ENCODE results near the gene DCLK1. TPM values are rescaled to one million over a fixed set of nuclear protein-coding genes. Genes with fewer than 3 reads are reported as not detected.

DCLK1 gene
- total RNA-seq, 5 donors from 2014 or later (not counting 1 experiment from before 2014, with no cell fraction given), result 0.03 to 0.09 TPM; not detected in 3

- no CpG with 5 or more reads among the region's 5 CpGs for WGBS (ENCODE audit: insufficient coverage)
- Mint-ChIP-seq H3K4me1 (no peaks in the 10 kb centered on the region), H3K9me3 (peaks cover 0 to 3% (median 0%) of the 10 kb centered on the region in 3 donors), H3K36me3 (no peaks in the 10 kb centered on the region), H3K27me3 (peaks cover 0 to 2% of the 10 kb centered on the region in 2 donors), H3K27ac (no peak overlapping the region), H3K4me3 (no peak overlapping the region)
- DNase-seq (no peak), ATAC-seq (replicated peaks in 1 of 4) (no peak)
- no peaks in the 10 kb centered on the region for H3K27me3 ChIP-seq (replicated peaks in 1 of 2; ENCODE audit: control insufficient read depth in 2 of 2, extremely low read depth in 1 of 2, insufficient read depth in 2 of 2, low read length in 1 of 2)
- H3K36me3 ChIP-seq (ENCODE audit: control insufficient read depth in 2 of 2, extremely low read depth in 1 of 2, insufficient read depth in 1 of 2, low read length in 1 of 2), result no peaks in the 10 kb centered on the region
- H3K9me3 ChIP-seq, result no peaks in the 10 kb centered on the region
- no peak overlapping the region for H3K27ac ChIP-seq (ENCODE audit: low read length)
- POLR2A ChIA-PET, result no interaction called here
- no peaks in the 10 kb centered on the region for H3K4me1 ChIP-seq (ENCODE audit: control insufficient read depth in 1 of 2, extremely low read depth in 1 of 2, insufficient read depth in 2 of 2, low read length in 2 of 2)
- CTCF ChIA-PET, result no interaction called here
- H3K4me3 ChIP-seq (ENCODE audit: control insufficient read depth in 1 of 2, extremely low read depth in 1 of 2, low read length in 1 of 2), result no peak overlapping the region
These were observed 359.3 kb downstream of the DCLK1 start for GRCh38 chr13:35771898-35772297.

GRCh38 chr13:35770756-35771297, 360.4 kb downstream of the DCLK1 start:
- DNase-seq, result no peak
- no peaks in the 10 kb centered on the region for H3K9me3 ChIP-seq
- no peak overlapping the region for H3K27ac ChIP-seq (ENCODE audit: low read length)
- H3K4me1 Mint-ChIP-seq, result no peaks in the 10 kb centered on the region
- no peak overlapping the region for H3K27ac Mint-ChIP-seq
- no peak for ATAC-seq (replicated peaks in 1 of 4)
- peaks cover 0 to 2% of the 10 kb centered on the region in 2 donors for H3K27me3 Mint-ChIP-seq
- no peaks in the 10 kb centered on the region for H3K4me1 ChIP-seq (ENCODE audit: control insufficient read depth in 1 of 2, extremely low read depth in 1 of 2, insufficient read depth in 2 of 2, low read length in 2 of 2)
- H3K36me3 Mint-ChIP-seq, result no peaks in the 10 kb centered on the region
- H3K4me3 Mint-ChIP-seq, result no peak overlapping the region
- H3K4me3 ChIP-seq (ENCODE audit: control insufficient read depth in 1 of 2, extremely low read depth in 1 of 2, low read length in 1 of 2), result no peak overlapping the region
- ChIA-PET CTCF (no interaction called here), POLR2A (no interaction called here)
- WGBS (ENCODE audit: insufficient coverage), result no CpG with 5 or more reads among the region's 3 CpGs
- H3K36me3 ChIP-seq (ENCODE audit: control insufficient read depth in 2 of 2, extremely low read depth in 1 of 2, insufficient read depth in 1 of 2, low read length in 1 of 2), result no peaks in the 10 kb centered on the region
- no peaks in the 10 kb centered on the region for H3K27me3 ChIP-seq (replicated peaks in 1 of 2; ENCODE audit: control insufficient read depth in 2 of 2, extremely low read depth in 1 of 2, insufficient read depth in 2 of 2, low read length in 1 of 2)
- peaks cover 0 to 3% (median 0%) of the 10 kb centered on the region in 3 donors for H3K9me3 Mint-ChIP-seq

GRCh38 chr13:35769812-35770211, 361.4 kb downstream of the DCLK1 start:
- ChIA-PET CTCF (no interaction called here), POLR2A (no interaction called here)
- Mint-ChIP-seq H3K4me1 (no peaks in the 10 kb centered on the region), H3K4me3 (no peak overlapping the region), H3K9me3 (peaks cover 0 to 3% (median 0%) of the 10 kb centered on the region in 3 donors), H3K27ac (no peak overlapping the region), H3K27me3 (peaks cover 0 to 2% of the 10 kb centered on the region in 2 donors), H3K36me3 (no peaks in the 10 kb centered on the region)
- Histone ChIP-seq H3K27me3 (replicated peaks in 1 of 2; ENCODE audit: control insufficient read depth in 2 of 2, extremely low read depth in 1 of 2, insufficient read depth in 2 of 2, low read length in 1 of 2) (no peaks in the 10 kb centered on the region), H3K4me1 (ENCODE audit: control insufficient read depth in 1 of 2, extremely low read depth in 1 of 2, insufficient read depth in 2 of 2, low read length in 2 of 2) (no peaks in the 10 kb centered on the region), H3K4me3 (ENCODE audit: control insufficient read depth in 1 of 2, extremely low read depth in 1 of 2, low read length in 1 of 2) (no peak overlapping the region), H3K27ac (ENCODE audit: low read length) (no peak overlapping the region), H3K36me3 (ENCODE audit: control insufficient read depth in 2 of 2, extremely low read depth in 1 of 2, insufficient read depth in 1 of 2, low read length in 1 of 2) (no peaks in the 10 kb centered on the region), H3K9me3 (no peaks in the 10 kb centered on the region)
- no peak for DNase-seq
- whole genome bisulfite sequencing (ENCODE audit: insufficient coverage), result no CpG with 5 or more reads among the region's 3 CpGs
- no peak for ATAC-seq (replicated peaks in 1 of 4)

- POLR2A ChIA-PET, result no interaction called here
- Mint-ChIP-seq H3K9me3 (peaks cover 0 to 3% (median 0%) of the 10 kb centered on the region in 3 donors), H3K27ac (no peak overlapping the region), H3K4me3 (no peak overlapping the region), H3K27me3 (peaks cover 0 to 2% of the 10 kb centered on the region in 2 donors), H3K4me1 (no peaks in the 10 kb centered on the region), H3K36me3 (no peaks in the 10 kb centered on the region)
- no peaks in the 10 kb centered on the region for H3K27me3 ChIP-seq (replicated peaks in 1 of 2; ENCODE audit: control insufficient read depth in 2 of 2, extremely low read depth in 1 of 2, insufficient read depth in 2 of 2, low read length in 1 of 2)
- no peaks in the 10 kb centered on the region for H3K36me3 ChIP-seq (ENCODE audit: control insufficient read depth in 2 of 2, extremely low read depth in 1 of 2, insufficient read depth in 1 of 2, low read length in 1 of 2)
- H3K4me1 ChIP-seq (ENCODE audit: control insufficient read depth in 1 of 2, extremely low read depth in 1 of 2, insufficient read depth in 2 of 2, low read length in 2 of 2), result no peaks in the 10 kb centered on the region
- H3K4me3 ChIP-seq (ENCODE audit: control insufficient read depth in 1 of 2, extremely low read depth in 1 of 2, low read length in 1 of 2), result no peak overlapping the region
- no peaks in the 10 kb centered on the region for H3K9me3 ChIP-seq
- DNase-seq, result no peak
- H3K27ac ChIP-seq (ENCODE audit: low read length), result no peak overlapping the region
- no peak for ATAC-seq (replicated peaks in 1 of 4)
- CTCF ChIA-PET, result no interaction called here
- WGBS (ENCODE audit: insufficient coverage), result 83% methylated on average over 1 of the region's 4 CpGs
These were observed 362.6 kb downstream of the DCLK1 start for GRCh38 chr13:35768551-35768950.

GRCh38 chr13:35768073-35768472, 363.1 kb downstream of the DCLK1 start:
- CTCF ChIA-PET, result no interaction called here
- Mint-ChIP-seq H3K27ac (no peak overlapping the region), H3K36me3 (no peaks in the 10 kb centered on the region), H3K27me3 (peaks cover 0 to 2% of the 10 kb centered on the region in 2 donors), H3K4me3 (no peak overlapping the region), H3K4me1 (no peaks in the 10 kb centered on the region), H3K9me3 (peaks cover 0 to 3% (median 0%) of the 10 kb centered on the region in 3 donors)
- POLR2A ChIA-PET, result no interaction called here
- Histone ChIP-seq H3K4me1 (ENCODE audit: control insufficient read depth in 1 of 2, extremely low read depth in 1 of 2, insufficient read depth in 2 of 2, low read length in 2 of 2) (no peaks in the 10 kb centered on the region), H3K27ac (ENCODE audit: low read length) (no peak overlapping the region), H3K27me3 (replicated peaks in 1 of 2; ENCODE audit: control insufficient read depth in 2 of 2, extremely low read depth in 1 of 2, insufficient read depth in 2 of 2, low read length in 1 of 2) (no peaks in the 10 kb centered on the region), H3K4me3 (ENCODE audit: control insufficient read depth in 1 of 2, extremely low read depth in 1 of 2, low read length in 1 of 2) (no peak overlapping the region), H3K9me3 (no peaks in the 10 kb centered on the region), H3K36me3 (ENCODE audit: control insufficient read depth in 2 of 2, extremely low read depth in 1 of 2, insufficient read depth in 1 of 2, low read length in 1 of 2) (no peaks in the 10 kb centered on the region)
- ATAC-seq (replicated peaks in 1 of 4) (no peak), DNase-seq (no peak)
- 76% methylated on average over 4 of the region's 4 CpGs for WGBS (ENCODE audit: insufficient coverage)

- ChIA-PET POLR2A (no interaction called here), CTCF (no interaction called here)
- WGBS (ENCODE audit: insufficient coverage), result 78% methylated on average over 3 of the region's 6 CpGs
These were observed 363.8 kb downstream of the DCLK1 start for GRCh38 chr13:35767256-35767976.

More at GRCh38 chr13:35767256-35767976, 363.8 kb downstream of the DCLK1 start:
- no peak overlapping the region for H3K27ac ChIP-seq (ENCODE audit: low read length)
- H3K36me3 Mint-ChIP-seq, result no peaks in the 10 kb centered on the region
- no peak overlapping the region for H3K4me3 ChIP-seq (ENCODE audit: control insufficient read depth in 1 of 2, extremely low read depth in 1 of 2, low read length in 1 of 2)
- H3K9me3 ChIP-seq, result no peaks in the 10 kb centered on the region
- H3K27ac Mint-ChIP-seq, result no peak overlapping the region
- no peaks in the 10 kb centered on the region for H3K36me3 ChIP-seq (ENCODE audit: control insufficient read depth in 2 of 2, extremely low read depth in 1 of 2, insufficient read depth in 1 of 2, low read length in 1 of 2)
- peaks cover 0 to 2% of the 10 kb centered on the region in 2 donors for H3K27me3 Mint-ChIP-seq
- no peaks in the 10 kb centered on the region for H3K27me3 ChIP-seq (replicated peaks in 1 of 2; ENCODE audit: control insufficient read depth in 2 of 2, extremely low read depth in 1 of 2, insufficient read depth in 2 of 2, low read length in 1 of 2)
- no peaks in the 10 kb centered on the region for H3K4me1 ChIP-seq (ENCODE audit: control insufficient read depth in 1 of 2, extremely low read depth in 1 of 2, insufficient read depth in 2 of 2, low read length in 2 of 2)
- no peak for ATAC-seq (replicated peaks in 1 of 4)
- no peak for DNase-seq
- H3K9me3 Mint-ChIP-seq, result peaks cover 0 to 3% (median 0%) of the 10 kb centered on the region in 3 donors
- H3K4me3 Mint-ChIP-seq, result no peak overlapping the region
- no peaks in the 10 kb centered on the region for H3K4me1 Mint-ChIP-seq
